ENCODE measurements around the gene RPE65.

DNA sequence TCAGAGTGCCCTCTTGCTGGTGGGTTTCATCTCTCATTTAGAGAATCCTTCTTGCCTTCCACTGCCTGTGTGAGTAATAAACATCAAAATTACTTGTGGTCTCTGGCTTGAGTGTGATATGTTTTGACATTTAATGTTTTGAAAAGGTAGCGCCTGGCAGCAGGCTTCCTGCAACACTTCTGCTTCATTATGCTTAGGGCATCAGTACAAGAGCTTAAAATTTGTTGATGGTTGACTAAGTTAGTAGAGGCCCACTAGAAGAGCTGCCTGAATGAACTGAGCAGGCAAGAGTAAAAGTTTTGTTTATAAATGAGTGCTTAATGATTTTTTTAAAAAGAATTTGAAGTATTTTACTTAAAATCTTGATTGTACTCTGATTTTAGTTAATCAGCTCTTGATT is 6.4 kb upstream of the RPE65 start:
- TF ChIP-seq, protein P1, sequence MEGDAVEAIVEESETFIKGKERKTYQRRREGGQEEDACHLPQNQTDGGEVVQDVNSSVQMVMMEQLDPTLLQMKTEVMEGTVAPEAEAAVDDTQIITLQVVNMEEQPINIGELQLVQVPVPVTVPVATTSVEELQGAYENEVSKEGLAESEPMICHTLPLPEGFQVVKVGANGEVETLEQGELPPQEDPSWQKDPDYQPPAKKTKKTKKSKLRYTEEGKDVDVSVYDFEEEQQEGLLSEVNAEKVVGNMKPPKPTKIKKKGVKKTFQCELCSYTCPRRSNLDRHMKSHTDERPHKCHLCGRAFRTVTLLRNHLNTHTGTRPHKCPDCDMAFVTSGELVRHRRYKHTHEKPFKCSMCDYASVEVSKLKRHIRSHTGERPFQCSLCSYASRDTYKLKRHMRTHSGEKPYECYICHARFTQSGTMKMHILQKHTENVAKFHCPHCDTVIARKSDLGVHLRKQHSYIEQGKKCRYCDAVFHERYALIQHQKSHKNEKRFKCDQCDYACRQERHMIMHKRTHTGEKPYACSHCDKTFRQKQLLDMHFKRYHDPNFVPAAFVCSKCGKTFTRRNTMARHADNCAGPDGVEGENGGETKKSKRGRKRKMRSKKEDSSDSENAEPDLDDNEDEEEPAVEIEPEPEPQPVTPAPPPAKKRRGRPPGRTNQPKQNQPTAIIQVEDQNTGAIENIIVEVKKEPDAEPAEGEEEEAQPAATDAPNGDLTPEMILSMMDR (IDR thresholded peaks at IDR 0.05): no peak
- TF ChIP-seq POLR2A (IDR thresholded peaks at IDR 0.05): no peak
